Neutrophil (primary cell): ENCODE measurements around the gene MYH15.

Source experiments
- H3K27ac ChIP-seq: fragments of 200-600 bp; sonication (generic); 2 replicates; pipeline ENCODE4 v1.5.1; 2016; ENCODE audit warnings: mild to moderate bottlenecking, moderate library complexity
- H3K27me3 ChIP-seq: fragments of 200-600 bp; sonication (generic); 2 replicates; pipeline ENCODE4 v1.6.0; 2016; ENCODE audit warnings: mild to moderate bottlenecking
- H3K36me3 ChIP-seq: fragments of 200-600 bp; sonication (generic); 2 replicates; pipeline ENCODE4 v1.5.1; 2017
- H3K4me1 ChIP-seq, 2 experiments: fragments of 200-600 bp in 1 of 2; sonication (generic) in 1 of 2; 1 replicate in 1 of 2; 2 replicates in 1 of 2; pipeline versions ENCODE4 v1.5.1 to v1.6.1; 2013 to 2016; ENCODE audit warnings: low read depth in 1 of 2, low read length in 1 of 2, mild to moderate bottlenecking in 1 of 2, moderate library complexity in 1 of 2; ENCODE audit not compliant: control insufficient read depth in 1 of 2, insufficient read depth in 1 of 2
- H3K4me3 ChIP-seq, 2 experiments: fragments of 200-600 bp in 1 of 2; sonication (generic) in 1 of 2; 1 replicate in 1 of 2; 2 replicates in 1 of 2; pipeline ENCODE4 v1.5.1; 2013 to 2016; ENCODE audit warnings: low read depth in 1 of 2, low read length in 1 of 2, mild to moderate bottlenecking in 1 of 2, moderate library complexity in 1 of 2
- H3K9me3 ChIP-seq: fragments of 200-600 bp; sonication (generic); 2 replicates; pipeline ENCODE4 v1.5.1; 2016
- TF ChIP-seq, protein P1 (sequence below): fragments of 200-600 bp; sonication (generic); IDR thresholded peaks from 2 replicates; pipeline ENCODE4 v1.5.1; 2016; ENCODE audit warnings: antibody characterized with exemption

Gene MYH15

DNA sequence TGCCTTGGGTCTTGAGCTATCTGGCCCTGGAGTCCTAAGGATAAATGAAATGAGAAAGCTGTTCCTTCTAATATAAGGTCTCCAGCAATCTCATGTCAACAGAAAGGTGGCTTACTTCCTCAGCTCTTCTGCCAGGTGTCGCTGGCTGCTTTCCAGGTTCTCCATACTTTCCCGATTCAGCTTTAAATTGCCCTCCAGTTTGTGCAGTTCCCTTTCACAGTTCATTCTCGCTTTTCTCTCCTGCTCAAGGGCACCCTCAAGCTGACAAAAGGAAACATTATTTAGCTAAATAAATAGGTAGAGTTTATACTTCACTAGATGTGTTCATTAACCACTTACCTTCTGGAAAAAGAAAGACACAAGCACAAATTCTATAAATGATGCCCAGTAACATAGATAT is 73.0 kb downstream of the MYH15 start:
- no peaks in the 10 kb centered on the region for H3K4me1 ChIP-seq
- H3K36me3 ChIP-seq: no peaks in the 10 kb centered on the region
- no peak overlapping the region for H3K27ac ChIP-seq
- no peak overlapping the region for H3K4me3 ChIP-seq
- TF ChIP-seq, protein P1, sequence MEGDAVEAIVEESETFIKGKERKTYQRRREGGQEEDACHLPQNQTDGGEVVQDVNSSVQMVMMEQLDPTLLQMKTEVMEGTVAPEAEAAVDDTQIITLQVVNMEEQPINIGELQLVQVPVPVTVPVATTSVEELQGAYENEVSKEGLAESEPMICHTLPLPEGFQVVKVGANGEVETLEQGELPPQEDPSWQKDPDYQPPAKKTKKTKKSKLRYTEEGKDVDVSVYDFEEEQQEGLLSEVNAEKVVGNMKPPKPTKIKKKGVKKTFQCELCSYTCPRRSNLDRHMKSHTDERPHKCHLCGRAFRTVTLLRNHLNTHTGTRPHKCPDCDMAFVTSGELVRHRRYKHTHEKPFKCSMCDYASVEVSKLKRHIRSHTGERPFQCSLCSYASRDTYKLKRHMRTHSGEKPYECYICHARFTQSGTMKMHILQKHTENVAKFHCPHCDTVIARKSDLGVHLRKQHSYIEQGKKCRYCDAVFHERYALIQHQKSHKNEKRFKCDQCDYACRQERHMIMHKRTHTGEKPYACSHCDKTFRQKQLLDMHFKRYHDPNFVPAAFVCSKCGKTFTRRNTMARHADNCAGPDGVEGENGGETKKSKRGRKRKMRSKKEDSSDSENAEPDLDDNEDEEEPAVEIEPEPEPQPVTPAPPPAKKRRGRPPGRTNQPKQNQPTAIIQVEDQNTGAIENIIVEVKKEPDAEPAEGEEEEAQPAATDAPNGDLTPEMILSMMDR: no peak
- H3K9me3 ChIP-seq: no peaks in the 10 kb centered on the region
- H3K27me3 ChIP-seq: no peaks in the 10 kb centered on the region

DNA sequence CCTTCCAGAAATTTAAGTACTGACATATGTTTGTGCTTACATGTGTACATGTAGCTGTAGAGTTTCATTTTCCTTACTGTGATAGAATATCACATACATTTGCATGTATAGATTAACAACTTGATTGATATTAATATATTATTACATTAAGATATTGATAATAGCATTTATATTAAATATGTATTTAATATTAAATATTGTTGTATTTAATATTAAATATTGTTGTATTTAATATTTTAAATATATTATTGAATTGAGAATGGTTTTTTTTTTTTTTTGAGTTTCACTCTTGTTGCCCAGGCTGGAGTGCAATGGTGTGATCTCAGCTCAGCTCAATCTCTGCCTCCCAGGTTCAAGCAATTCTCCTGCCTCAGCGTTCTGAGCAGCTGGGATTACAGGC is 76.5 kb downstream of the MYH15 start:
- H3K36me3 ChIP-seq: no peaks in the 10 kb centered on the region
- H3K27me3 ChIP-seq: no peaks in the 10 kb centered on the region
- TF ChIP-seq, protein P1: no peak
- H3K4me3 ChIP-seq: no peak overlapping the region
- no peak overlapping the region for H3K27ac ChIP-seq
- no peaks in the 10 kb centered on the region for H3K4me1 ChIP-seq
- no peaks in the 10 kb centered on the region for H3K9me3 ChIP-seq

DNA sequence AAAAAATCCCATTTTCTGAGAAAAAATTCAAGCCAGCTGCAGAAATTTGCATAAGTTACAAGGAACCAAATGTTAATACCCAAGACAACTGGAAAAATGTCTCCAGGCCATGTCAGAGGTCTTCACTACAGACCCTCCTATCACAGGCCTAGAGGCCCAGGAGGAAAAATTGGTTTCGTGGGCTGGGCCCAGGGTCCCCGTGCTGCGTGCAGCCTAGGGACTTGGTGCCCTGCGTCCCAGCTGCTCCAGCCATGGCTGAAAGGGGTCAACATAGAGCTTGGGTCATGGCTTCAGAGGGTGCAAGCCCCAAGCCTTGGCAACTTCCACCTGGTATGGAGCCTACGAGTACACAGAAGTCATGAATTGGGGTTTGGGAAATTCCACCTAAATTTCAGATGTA is 78.0 kb downstream of the MYH15 start:
- no peaks in the 10 kb centered on the region for H3K27me3 ChIP-seq
- TF ChIP-seq, protein P1: no peak
- no peak overlapping the region for H3K4me3 ChIP-seq
- no peaks in the 10 kb centered on the region for H3K9me3 ChIP-seq
- no peak overlapping the region for H3K27ac ChIP-seq
- no peaks in the 10 kb centered on the region for H3K36me3 ChIP-seq
- H3K4me1 ChIP-seq: no peaks in the 10 kb centered on the region

DNA sequence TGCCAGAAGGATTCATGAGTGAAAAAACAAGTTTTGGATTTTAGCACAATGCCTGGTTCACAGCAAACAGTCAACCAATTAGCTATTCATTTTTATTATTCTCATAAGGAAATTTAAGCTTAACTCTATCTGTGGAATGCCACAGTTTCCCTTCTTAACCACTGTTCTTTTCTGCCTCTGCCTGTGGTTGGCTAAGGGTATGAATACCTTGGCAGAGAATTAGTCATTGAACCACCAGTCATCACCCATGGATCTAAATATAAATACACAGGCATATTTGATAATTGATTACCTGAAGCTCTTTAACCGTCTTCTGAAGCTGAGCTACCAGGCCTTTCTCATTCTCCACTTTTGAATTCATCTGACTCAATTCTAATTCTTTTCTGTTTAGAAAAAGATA is 79.9 kb downstream of the MYH15 start:
- TF ChIP-seq, protein P1: no peak
- Histone ChIP-seq H3K27ac (no peak overlapping the region), H3K4me3 (no peak overlapping the region), H3K27me3 (no peaks in the 10 kb centered on the region), H3K36me3 (no peaks in the 10 kb centered on the region), H3K9me3 (no peaks in the 10 kb centered on the region), H3K4me1 (no peaks in the 10 kb centered on the region)

DNA sequence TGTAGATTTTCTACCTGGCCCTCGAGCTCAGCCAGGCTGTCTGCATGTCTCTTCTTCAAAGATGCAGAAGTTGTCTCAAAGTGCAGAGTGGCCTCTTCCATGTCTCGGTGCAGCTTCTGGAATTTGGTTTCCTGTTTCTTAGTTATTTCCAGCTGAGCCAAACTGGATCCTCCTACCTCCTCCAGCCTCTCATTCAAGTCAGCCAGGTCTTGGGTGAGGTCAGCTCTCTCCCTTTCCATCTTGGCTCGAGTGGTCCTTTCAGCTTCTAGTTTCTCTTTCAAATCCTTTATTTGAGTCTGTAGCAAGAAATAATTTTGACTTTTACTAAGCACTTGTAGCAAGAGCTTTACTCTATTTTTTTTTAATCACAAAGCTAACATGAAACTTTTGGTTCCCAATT is 81.8 kb downstream of the MYH15 start:
- Histone ChIP-seq H3K27ac (no peak overlapping the region), H3K27me3 (no peaks in the 10 kb centered on the region), H3K36me3 (no peaks in the 10 kb centered on the region), H3K4me3 (no peak overlapping the region), H3K4me1 (no peaks in the 10 kb centered on the region), H3K9me3 (no peaks in the 10 kb centered on the region)
- TF ChIP-seq, protein P1: no peak

DNA sequence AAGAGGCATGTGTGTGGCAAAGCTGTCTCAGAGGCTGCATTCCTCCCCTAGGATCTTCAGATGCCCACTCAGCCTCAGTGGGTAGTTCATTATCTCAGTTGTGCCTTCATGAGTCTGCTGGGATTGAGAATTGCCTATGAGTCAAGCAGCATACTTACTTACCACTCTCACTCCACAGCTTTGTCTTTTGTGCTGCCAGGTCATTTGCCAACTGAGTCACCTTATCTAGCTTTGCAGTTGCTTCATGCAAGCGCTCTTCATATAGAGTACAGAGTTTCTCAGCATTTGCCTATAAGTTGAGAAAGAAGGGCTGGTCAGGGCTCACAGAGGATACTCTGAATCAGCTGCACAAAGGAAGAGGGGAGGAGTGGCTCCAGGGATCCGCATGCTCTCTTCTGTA is 89.5 kb downstream of the MYH15 start:
- H3K27ac ChIP-seq: no peak overlapping the region
- no peaks in the 10 kb centered on the region for H3K36me3 ChIP-seq
- TF ChIP-seq, protein P1: no peak
- H3K4me1 ChIP-seq: no peaks in the 10 kb centered on the region
- H3K4me3 ChIP-seq: no peak overlapping the region
- H3K27me3 ChIP-seq: no peaks in the 10 kb centered on the region
- no peaks in the 10 kb centered on the region for H3K9me3 ChIP-seq
